ENCODE data around the gene XAB2. TPM values are rescaled to one million over a fixed set of nuclear protein-coding genes. Genes with fewer than 3 reads are reported as not detected.

Gene XAB2
- 19.9 and 44.2 TPM in 2 replicates for total RNA-seq

GRCh38 chr19:7629347-7630054 is at the start of gene XAB2, which contains the start of gene PET100:
Gene XAB2, minus strand, starts transcription at chr19:7629545. Its CDS starts 18 bp downstream, at chr19:7629527.
Gene PET100, plus strand, starts transcription at chr19:7629793. Its CDS starts 41 bp downstream, at chr19:7629834.

GRCh38 chr19:7676854-7677253 is 47.5 kb upstream of the XAB2 start, which contains the start of gene MCEMP1:
Gene MCEMP1, plus strand, starts transcription at chr19:7677090. Its CDS starts 31 bp downstream, at chr19:7677121.

DNA sequence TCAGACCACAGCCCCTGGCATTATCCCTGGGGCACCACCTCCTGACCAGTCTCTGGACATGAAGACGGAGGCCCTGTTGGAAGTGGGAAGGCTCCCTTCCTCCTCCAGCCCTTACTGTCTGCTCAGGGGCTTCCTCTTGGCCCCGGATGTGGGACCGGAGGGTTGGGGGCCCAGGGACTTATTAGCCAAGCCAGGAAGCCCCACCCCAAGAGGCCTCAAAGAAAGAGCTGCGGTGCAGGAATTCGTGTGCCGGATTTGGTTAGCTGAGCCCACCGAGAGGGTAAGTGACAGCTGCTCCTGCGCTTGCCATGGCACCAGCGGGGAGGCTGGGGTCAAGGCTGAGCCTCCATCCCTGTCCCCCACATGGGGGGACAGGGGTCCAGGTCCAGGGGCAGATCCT is 39.5 kb upstream of the XAB2 start, which contains the start of gene RETN:
Gene RETN (plus strand): TSS at position 208 of the 400 bp plus-strand sequence. CDS start 278 bp downstream, outside the sequence.

DNA sequence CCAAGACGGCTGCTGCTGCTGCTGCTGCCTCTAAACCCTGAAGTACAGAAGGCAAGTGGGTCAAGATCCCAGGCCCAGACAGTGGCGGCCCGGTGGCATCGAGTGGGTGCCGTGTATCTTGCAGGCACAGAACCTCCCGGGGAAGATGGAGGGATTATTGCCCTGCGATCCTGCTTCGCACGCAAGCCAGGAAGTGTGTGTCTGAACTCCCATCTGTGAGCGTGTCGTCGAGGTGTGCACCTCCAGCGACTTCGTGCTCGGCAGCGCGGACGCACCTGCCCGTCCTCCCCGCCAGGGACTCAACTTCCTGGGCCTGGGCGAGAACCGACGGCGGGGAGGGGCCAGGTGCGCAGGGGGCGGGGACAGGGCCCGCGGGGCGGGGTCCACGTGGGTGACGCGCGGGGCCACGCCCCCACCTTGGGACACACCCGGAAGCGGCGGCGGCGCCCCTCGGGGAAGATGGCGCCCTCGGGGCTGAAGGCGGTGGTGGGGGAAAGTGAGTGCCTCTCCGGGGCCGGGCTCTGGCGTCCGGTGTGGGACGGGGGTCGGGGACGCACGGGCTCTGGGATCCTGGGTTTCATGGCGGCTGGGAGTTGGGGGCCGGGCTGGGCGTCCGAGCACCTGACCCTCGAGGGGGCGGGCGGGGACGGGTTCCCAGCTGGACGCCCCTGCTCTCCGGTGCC is 7.5 kb upstream of the XAB2 start, which contains the start of gene STXBP2:
Gene STXBP2 (plus strand): TSS at position 420 of the 683 bp plus-strand sequence. CDS start 40 bp downstream, at position 460.

GRCh38 chr19:7633698-7634097 is 4.4 kb upstream of the XAB2 start, which contains the start of gene PCP2:
Gene PCP2, minus strand, starts transcription at chr19:7633719. Its CDS starts 262 bp downstream, at chr19:7633457.

DNA sequence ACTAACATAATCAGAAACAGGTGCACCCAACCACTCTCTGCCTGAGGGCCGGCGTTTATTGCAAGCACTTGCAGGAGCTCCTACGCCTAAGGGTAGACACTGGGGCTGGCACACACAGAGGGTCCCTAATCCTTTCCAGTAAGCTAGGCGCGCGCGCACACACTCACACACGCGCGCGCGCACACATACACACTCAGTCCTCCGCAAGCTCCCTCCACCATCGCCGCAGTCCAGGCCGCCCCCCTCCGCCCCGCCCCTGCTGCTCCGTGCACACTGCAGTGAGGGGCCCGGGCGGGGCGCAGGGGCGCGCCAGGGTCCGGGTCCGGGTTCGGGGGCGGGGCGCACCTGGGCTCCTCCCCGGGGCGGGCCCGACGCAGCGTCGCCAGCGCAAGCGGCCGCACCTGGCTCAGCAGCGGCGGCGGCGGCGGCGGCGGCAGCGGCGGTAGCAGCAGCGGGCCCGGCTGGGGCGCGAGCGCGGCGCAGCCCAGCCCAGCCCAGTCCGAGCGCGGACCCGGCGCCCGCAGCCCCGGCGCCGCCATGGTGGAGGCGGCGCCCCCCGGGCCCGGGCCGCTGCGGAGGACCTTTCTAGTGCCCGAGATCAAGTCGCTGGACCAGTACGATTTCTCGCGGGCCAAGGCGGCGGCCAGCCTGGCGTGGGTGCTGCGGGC is 33.7 kb downstream of the XAB2 start, which contains the start of gene CAMSAP3:
Gene CAMSAP3 (plus strand): TSS at position 398 of the 668 bp plus-strand sequence. CDS start 140 bp downstream, at position 538.

Other genes with a start within 250 kb of the XAB2 start
- gene PEX11G, start 140.5 kb downstream of the XAB2 start, total RNA-seq: 1.5 and 2.1 TPM in 2 replicates
- gene ZNF358, start 113.4 kb downstream of the XAB2 start, total RNA-seq: 9.1 and 14.9 TPM in 2 replicates
- 6.0 and 9.6 TPM in 2 replicates for gene MCOLN1, start 106.9 kb downstream of the XAB2 start, total RNA-seq
- gene PNPLA6, start 93.8 kb downstream of the XAB2 start, total RNA-seq: 85.8 and 164 TPM in 2 replicates
- 0.19 TPM in 1 of 2 replicates, not detected in the other for gene CAMSAP3, start 33.7 kb downstream of the XAB2 start, total RNA-seq
- gene PET100, start 248 bp upstream of the XAB2 start, total RNA-seq: 25.8 and 45.2 TPM in 2 replicates
- gene PCP2, start 4.2 kb upstream of the XAB2 start, total RNA-seq: not detected in 2 replicates
- 27.7 and 49.4 TPM in 2 replicates for gene STXBP2, start 7.6 kb upstream of the XAB2 start, total RNA-seq
- not detected in 2 replicates for gene RETN, start 39.5 kb upstream of the XAB2 start, total RNA-seq
- gene MCEMP1, start 47.5 kb upstream of the XAB2 start, total RNA-seq: not detected in 2 replicates
- 52.0 and 117 TPM in 2 replicates for gene TRAPPC5, start 51.3 kb upstream of the XAB2 start, total RNA-seq
- gene FCER2, start 72.6 kb upstream of the XAB2 start, total RNA-seq: not detected in 2 replicates
- not detected in 2 replicates for gene CLEC4G, start 102.6 kb upstream of the XAB2 start, total RNA-seq
- gene CD209, start 118.0 kb upstream of the XAB2 start, total RNA-seq: not detected in 2 replicates
- 0.44 TPM in 1 of 2 replicates, not detected in the other for gene CLEC4M, start 133.7 kb upstream of the XAB2 start, total RNA-seq
- gene EVI5L, start 200.7 kb upstream of the XAB2 start, total RNA-seq: 11.0 and 16.7 TPM in 2 replicates
- 0.13 TPM in 1 of 2 replicates, not detected in the other for gene PRR36, start 244.8 kb upstream of the XAB2 start, total RNA-seq